Thoracic aorta (tissue), 2 donors: ENCODE measurements around the gene UXT. TPM values are rescaled to one million over a fixed set of nuclear protein-coding genes. Genes with fewer than 3 reads are reported as not detected.
A peak's percentile ranks its signal among the peaks of the same experiment; 100 is the strongest.

ENCODE experiments used
- ATAC-seq: fragments of 150-250 bp; one replicate; pipeline ENCODE4 v1.8.0; 2017; ENCODE audit warnings: low read depth; ENCODE audit not compliant: insufficient number of reproducible peaks, low FRiP score
- DNase-seq: peaks from one replicate; pipeline ENCODE4 v3.0.0-alpha.2; 2020; ENCODE audit warnings: low spot score
- H3K27ac ChIP-seq, 2 donors: fragments of 200-600 bp; sonication (generic); 1 replicate in 1 of 2; 2 replicates in 1 of 2; pipeline ENCODE4 v1.5.1; 2016; ENCODE audit warnings: mild to moderate bottlenecking in 2 of 2, moderate library complexity in 2 of 2
- H3K27me3 ChIP-seq: fragments of 200-600 bp; sonication (generic); replicated peaks from 2 replicates; pipeline ENCODE4 v1.6.0; 2016; ENCODE audit warnings: mild to moderate bottlenecking; ENCODE audit not compliant: insufficient read depth
- H3K36me3 ChIP-seq: fragments of 200-600 bp; sonication (generic); one replicate; pipeline ENCODE4 v1.5.1; 2016
- H3K4me1 ChIP-seq, 2 donors: fragments of 200-600 bp; sonication (generic); 1 replicate in 1 of 2; 2 replicates in 1 of 2; pipeline versions ENCODE4 v1.5.1 to v1.6.0; 2016; ENCODE audit warnings: low read depth in 2 of 2, mild to moderate bottlenecking in 1 of 2; ENCODE audit not compliant: control insufficient read depth in 1 of 2
- H3K4me3 ChIP-seq: fragments of 200-600 bp; sonication (generic); 2 replicates; pipeline ENCODE4 v1.5.1; 2016; ENCODE audit warnings: mild to moderate bottlenecking
- H3K9me3 ChIP-seq: fragments of 200-600 bp; sonication (generic); 2 replicates; pipeline ENCODE4 v1.5.1; 2016
- CTCF ChIP-seq: fragments of 200-600 bp; sonication (generic); IDR thresholded peaks from one replicate; pipeline ENCODE4 v1.5.1; 2019; ENCODE audit warnings: antibody characterized with exemption
- total RNA-seq, 2 donors: library from RNA; depleted of rRNA; stranded (reverse); fragments of >200 nt; gene quantifications; one replicate each; pipeline versions ENCODE4 v1.1.0 to v1.2.3, GENCODE V29; 2016

Gene UXT
- total RNA-seq, 2 donors from 2014 or later, result 71.8 to 124 TPM

- no peak for ATAC-seq
- Histone ChIP-seq H3K4me1 (no peaks in the 10 kb centered on the region), H3K36me3 (peaks cover 9% of the 10 kb centered on the region), H3K27ac (no peak overlapping the region), H3K9me3 (no peaks in the 10 kb centered on the region), H3K27me3 (no peaks in the 10 kb centered on the region), H3K4me3 (no peak overlapping the region)
- TF ChIP-seq CTCF, result no peak
- no peak for DNase-seq
These were observed 27.3 kb downstream of the UXT start for GRCh38 chrX:47631676-47632075.

GRCh38 chrX:47629419-47630200, 29.4 kb downstream of the UXT start, which contains the start of gene CFP:
TSS of gene CFP (minus strand) at chrX:47629930. CDS start at chrX:47629844, 86 bp downstream.
- Histone ChIP-seq H3K27ac (no peak within 1 kb of the TSS), H3K4me1 (no peaks in the 10 kb centered on the region), H3K27me3 (no peaks in the 10 kb centered on the region), H3K9me3 (no peaks in the 10 kb centered on the region), H3K36me3 (no peaks in the 10 kb centered on the region), H3K4me3 (no peak within 1 kb of the TSS)
- no peak for TF ChIP-seq CTCF
- ATAC-seq, result no peak
- no peak for DNase-seq

- Histone ChIP-seq H3K4me1 (no peaks in the 10 kb centered on the region), H3K27ac (no peak overlapping the region), H3K9me3 (no peaks in the 10 kb centered on the region), H3K36me3 (no peaks in the 10 kb centered on the region), H3K4me3 (no peak overlapping the region), H3K27me3 (no peaks in the 10 kb centered on the region)
- DNase-seq (no peak), ATAC-seq (no peak)
- TF ChIP-seq CTCF, result no peak
These were observed 30.0 kb downstream of the UXT start for GRCh38 chrX:47628982-47629381.

- Histone ChIP-seq H3K36me3 (no peaks in the 10 kb centered on the region), H3K4me3 (no peak overlapping the region), H3K4me1 (no peaks in the 10 kb centered on the region), H3K9me3 (no peaks in the 10 kb centered on the region), H3K27ac (no peak overlapping the region), H3K27me3 (no peaks in the 10 kb centered on the region)
- ATAC-seq, result no peak
- DNase-seq, result no peak
- no peak for TF ChIP-seq CTCF
These were observed 33.6 kb downstream of the UXT start for GRCh38 chrX:47625365-47625764.

- no peaks in the 10 kb centered on the region for H3K36me3 ChIP-seq
- H3K27ac ChIP-seq, result no peak overlapping the region
- ATAC-seq, result no peak
- H3K4me1 ChIP-seq, result no peaks in the 10 kb centered on the region
- H3K4me3 ChIP-seq, result peak overlapping the region; percentile 58
- no peak for TF ChIP-seq CTCF
- H3K27me3 ChIP-seq, result no peaks in the 10 kb centered on the region
- no peaks in the 10 kb centered on the region for H3K9me3 ChIP-seq
- no peak for DNase-seq
These were observed 35.4 kb downstream of the UXT start for GRCh38 chrX:47623540-47624027.
